B cell (primary cell): ENCODE data around the gene PSMD5. TPM values are rescaled to one million over a fixed set of nuclear protein-coding genes. Genes with fewer than 3 reads are reported as not detected.

Source experiments
- ATAC-seq: fragments of 200-7000 bp; cut with Tn5 transposase; one replicate; pipeline ENCODE4 v1.10.0; 2021; ENCODE audit warnings: low read depth, mild to moderate bottlenecking, moderate number of reproducible peaks, moderate library complexity
- CTCF ChIA-PET: fragments of 350-600 bp; sonication (Branson Sonifier 250); formaldehyde crosslinking; loops from one replicate; lab custom pipeline; 2021; ENCODE audit warnings: antibody characterized with exemption, inconsistent platforms; lab: Charles Lee
- POLR2A ChIA-PET: fragments of 350-600 bp; sonication (Branson Sonifier 250); formaldehyde crosslinking; loops from one replicate; lab custom pipeline; 2021; ENCODE audit warnings: antibody characterized with exemption; lab: Charles Lee
- DNase-seq: peaks from one replicate; pipeline ENCODE4 v3.0.0; 2013
- H2AFZ ChIP-seq: 2 replicates; pipeline ENCODE4 v1.6.1; 2012; ENCODE audit warnings: mild to moderate bottlenecking, low read depth, low read length; ENCODE audit not compliant: insufficient read depth, poor library complexity, severe bottlenecking
- H3K27ac ChIP-seq, 2 donors: 1 replicate in 1 of 2; 2 replicates in 1 of 2; pipeline ENCODE4 v1.5.1; 2012 to 2013; ENCODE audit warnings: low read length in 2 of 2, mild to moderate bottlenecking in 2 of 2, moderate library complexity in 1 of 2
- H3K27me3 ChIP-seq, 4 experiments: fragments of 200-600 bp in 1 of 4; sonication (generic) in 1 of 4; replicated peaks in 1 of 4; 1 replicate in 2 of 4; 2 replicates in 2 of 4; pipeline versions ENCODE4 v1.6.1 to v1.7.0; 2013 to 2016; ENCODE audit warnings: low read length in 3 of 4, mild to moderate bottlenecking in 2 of 4, mixed read lengths in 1 of 4, moderate library complexity in 1 of 4; ENCODE audit not compliant: insufficient read depth in 4 of 4, control insufficient read depth in 3 of 4; ENCODE audit errors: control extremely low read depth in 1 of 4
- H3K36me3 ChIP-seq, 2 experiments: replicated peaks in 1 of 2; 1 replicate in 1 of 2; 2 replicates in 1 of 2; pipeline versions ENCODE4 v1.6.1 to v1.7.1; 2013; ENCODE audit warnings: low read length in 1 of 2; ENCODE audit not compliant: insufficient read depth in 2 of 2, control insufficient read depth in 1 of 2; ENCODE audit errors: control extremely low read depth in 1 of 2, extremely low read depth in 1 of 2
- H3K4me1 ChIP-seq, 2 donors: fragments of 200-600 bp in 1 of 2; sonication (generic) in 1 of 2; 1 replicate in 1 of 2; 2 replicates in 1 of 2; pipeline versions ENCODE4 v1.5.1 to v1.6.1; 2013 to 2017; ENCODE audit warnings: low read length in 2 of 2; ENCODE audit not compliant: control insufficient read depth in 2 of 2, insufficient read depth in 2 of 2
- H3K4me2 ChIP-seq: replicated peaks from 2 replicates; pipeline ENCODE3; 2012; ENCODE audit warnings: mild to moderate bottlenecking, low read depth, low read length; ENCODE audit not compliant: poor library complexity, severe bottlenecking
- H3K4me3 ChIP-seq, 5 experiments: fragments of 200-600 bp in 1 of 5; sonication (generic) in 1 of 5; 1 replicate in 3 of 5; 2 replicates in 2 of 5; pipeline versions ENCODE4 v1.5.1 to v1.7.0; 2011 to 2016; ENCODE audit warnings: low read length in 4 of 5, mild to moderate bottlenecking in 4 of 5, low read depth in 2 of 5, control low read depth in 1 of 5, moderate library complexity in 1 of 5; ENCODE audit not compliant: insufficient read depth in 1 of 5; ENCODE audit errors: control extremely low read depth in 1 of 5, extremely low read depth in 1 of 5
- H3K79me2 ChIP-seq: fragments of 200-600 bp; sonication (generic); one replicate; pipeline ENCODE4 v1.6.0; 2016; ENCODE audit warnings: low read length; ENCODE audit not compliant: control insufficient read depth, insufficient read depth
- H3K9ac ChIP-seq: fragments of 200-600 bp; sonication (generic); 2 replicates; pipeline ENCODE4 v1.6.1; 2017; ENCODE audit warnings: mild to moderate bottlenecking, low read length, moderate library complexity
- H3K9me3 ChIP-seq, 3 donors: one replicate each; pipeline versions ENCODE4 v1.6.1 to v1.7.1; 2013; ENCODE audit warnings: low read length in 2 of 3; ENCODE audit not compliant: control insufficient read depth in 2 of 3, insufficient read depth in 1 of 3; ENCODE audit errors: control extremely low read depth in 1 of 3
- H4K20me1 ChIP-seq: 2 replicates; pipeline ENCODE4 v1.6.0; 2012; ENCODE audit warnings: mild to moderate bottlenecking, low read length; ENCODE audit not compliant: insufficient read depth, control insufficient read depth, poor library complexity, severe bottlenecking
- H3K27ac Mint-ChIP-seq: one replicate; pipeline ENCODE4 v1.8.0; 2021; ENCODE audit warnings: mixed read lengths
- H3K27me3 Mint-ChIP-seq: one replicate; pipeline ENCODE4 v1.8.0; 2021; ENCODE audit warnings: mixed read lengths
- H3K4me1 Mint-ChIP-seq: one replicate; pipeline ENCODE4 v1.8.0; 2021; ENCODE audit warnings: mixed read lengths
- H3K4me3 Mint-ChIP-seq: one replicate; pipeline ENCODE4 v1.8.0; 2021; ENCODE audit warnings: mixed read lengths
- H3K9me3 Mint-ChIP-seq: one replicate; pipeline ENCODE4 v1.8.0; 2022; ENCODE audit warnings: mixed read lengths; ENCODE audit not compliant: insufficient read depth
- CTCF ChIP-seq: fragments of 200-600 bp; IDR thresholded peaks from one replicate; pipeline ENCODE4 v1.8.0; 2022; ENCODE audit warnings: antibody characterized with exemption, mild to moderate bottlenecking
- EZH2 ChIP-seq: IDR thresholded peaks from 2 replicates; pipeline ENCODE4 v1.6.1; 2012; ENCODE audit warnings: borderline replicate concordance, low read depth, mild to moderate bottlenecking, moderate library complexity, low read length; ENCODE audit not compliant: insufficient read depth, poor library complexity, severe bottlenecking
- WGBS: methylation state at CpG from one replicate; pipeline ENCODE4 v1.1.5; 2013; ENCODE audit warnings: missing lambda C conversion rate; ENCODE audit not compliant: insufficient coverage; 5-methylcytosine and 5-hydroxymethylcytosine counted together
- intact Hi-C: fragments of 100-400 bp; cut with micrococcal nuclease; formaldehyde crosslinking; loops from one replicate; pipeline ENCODE4 v1.10.0; 2022
- polyA plus RNA-seq: library from polyadenylated mRNA; depleted of rRNA; stranded (reverse); fragments of >200 nt; gene quantifications from 2 replicates; pipeline ENCODE4 v1.2.3, GENCODE V29; 2012
- total RNA-seq, 2 donors: library from RNA; stranded (reverse); fragments of 120-200 nt in 1 of 2; gene quantifications; 1 replicate in 1 of 2; 2 replicates in 1 of 2; pipeline versions ENCODE4 v1.2.3 to v1.2.4, GENCODE V29; 2013 to 2022

The PSMD5 gene
- total and polyA plus RNA-seq, 2 donors (not counting 1 experiment from before 2014, with no cell fraction given): 7.4 to 25.3 TPM

DNA sequence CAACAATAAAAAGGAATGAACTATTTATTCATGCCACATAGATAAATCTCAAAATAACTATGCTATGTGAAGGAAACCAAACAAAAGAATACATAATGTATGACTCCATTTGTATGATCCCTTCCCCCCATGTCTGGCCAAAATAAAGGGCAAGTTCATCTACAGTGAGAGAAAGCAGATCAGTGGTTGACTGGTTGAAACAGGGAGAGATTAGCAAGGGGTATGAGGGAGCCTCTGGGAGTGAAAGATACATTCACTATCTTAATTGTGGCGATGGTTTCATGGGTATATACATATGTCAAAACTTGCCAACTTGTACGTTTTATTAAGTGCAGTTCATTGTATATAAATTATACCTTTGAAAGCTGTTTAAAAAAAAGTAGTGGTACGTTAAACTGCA lies 4.8 kb downstream of the PSMD5 start:
- H3K27me3 ChIP-seq: no peaks in the 10 kb centered on the region
- intact Hi-C loops: no loop called here
- H3K4me3 ChIP-seq: no peak overlapping the region
- Mint-ChIP-seq H3K9me3 (no peaks in the 10 kb centered on the region), H3K4me3 (no peak overlapping the region), H3K27ac (no peak overlapping the region), H3K27me3 (no peaks in the 10 kb centered on the region), H3K4me1 (peaks cover 22% of the 10 kb centered on the region)
- H4K20me1 ChIP-seq: peaks cover 11% of the 10 kb centered on the region
- peaks cover 0 to 9% (median 0%) of the 10 kb centered on the region in 3 donors for H3K9me3 ChIP-seq
- TF ChIP-seq EZH2: no peak
- no peak for TF ChIP-seq CTCF
- peaks cover 2 to 23% of the 10 kb centered on the region in 2 experiments for H3K36me3 ChIP-seq
- H2AFZ ChIP-seq: no peak overlapping the region
- no peak overlapping the region for H3K4me2 ChIP-seq
- CTCF ChIA-PET: no interaction called here
- H3K79me2 ChIP-seq: peaks cover 29% of the 10 kb centered on the region
- 100% methylated on average over 1 of the region's 3 CpGs for WGBS
- ATAC-seq: no peak
- no peak overlapping the region for H3K27ac ChIP-seq
- peaks cover 7 to 11% of the 10 kb centered on the region in 2 donors for H3K4me1 ChIP-seq
- no peak overlapping the region for H3K9ac ChIP-seq
- DNase-seq: no peak
- POLR2A ChIA-PET: no interaction called here

DNA sequence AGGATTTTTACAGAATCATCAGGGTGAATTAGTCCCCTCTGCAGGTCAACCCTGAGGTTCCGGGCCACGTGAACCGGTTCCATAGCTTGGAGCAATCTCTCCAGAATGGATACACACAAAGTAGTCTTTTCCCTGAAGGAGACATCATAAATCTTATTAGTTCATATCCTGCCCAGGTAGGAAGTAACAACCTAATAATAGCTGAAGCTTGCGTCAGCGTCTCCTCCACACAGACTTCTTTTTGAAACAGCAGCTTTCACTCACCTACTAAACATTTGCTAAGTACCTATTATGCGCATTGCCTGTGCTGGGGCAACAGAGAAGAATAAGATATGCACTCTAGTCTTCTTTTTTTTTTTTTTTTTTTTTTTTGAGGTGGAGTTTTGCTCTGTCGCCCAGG lies 9.4 kb downstream of the PSMD5 start:
- H3K27me3 ChIP-seq: no peaks in the 10 kb centered on the region
- H4K20me1 ChIP-seq: peaks cover 5% of the 10 kb centered on the region
- no peak overlapping the region for H3K4me2 ChIP-seq
- DNase-seq (no peak), ATAC-seq (no peak)
- Mint-ChIP-seq H3K27me3 (no peaks in the 10 kb centered on the region), H3K4me1 (no peaks in the 10 kb centered on the region), H3K4me3 (no peak overlapping the region), H3K9me3 (no peaks in the 10 kb centered on the region), H3K27ac (no peak overlapping the region)
- no peak overlapping the region for H3K9ac ChIP-seq
- intact Hi-C loops: no loop called here
- H3K9me3 ChIP-seq: no peaks in the 10 kb centered on the region
- CTCF ChIA-PET: interaction anchor here (1.4 kb wide), 1 partner anchor 27 kb away, joined by 3 read pairs; no protein-coding TSS in a partner anchor
- POLR2A ChIA-PET: no interaction called here
- H2AFZ ChIP-seq: no peak overlapping the region
- H3K27ac ChIP-seq: no peak overlapping the region
- H3K4me3 ChIP-seq: no peak overlapping the region
- H3K79me2 ChIP-seq: peaks cover 4% of the 10 kb centered on the region
- TF ChIP-seq CTCF (no peak), EZH2 (no peak)
- no peaks in the 10 kb centered on the region for H3K4me1 ChIP-seq
- peaks cover 13 to 55% of the 10 kb centered on the region in 2 experiments for H3K36me3 ChIP-seq
- WGBS: 100% methylated on average over 3 of the region's 7 CpGs
